Measurements from ENCODE around the gene AMOTL2. TPM values are rescaled to one million over a fixed set of nuclear protein-coding genes. Genes with fewer than 3 reads are reported as not detected.

The AMOTL2 gene
- total and polyA plus RNA-seq, 8 donors: 23.8 to 106 (median 47.6) TPM

DNA sequence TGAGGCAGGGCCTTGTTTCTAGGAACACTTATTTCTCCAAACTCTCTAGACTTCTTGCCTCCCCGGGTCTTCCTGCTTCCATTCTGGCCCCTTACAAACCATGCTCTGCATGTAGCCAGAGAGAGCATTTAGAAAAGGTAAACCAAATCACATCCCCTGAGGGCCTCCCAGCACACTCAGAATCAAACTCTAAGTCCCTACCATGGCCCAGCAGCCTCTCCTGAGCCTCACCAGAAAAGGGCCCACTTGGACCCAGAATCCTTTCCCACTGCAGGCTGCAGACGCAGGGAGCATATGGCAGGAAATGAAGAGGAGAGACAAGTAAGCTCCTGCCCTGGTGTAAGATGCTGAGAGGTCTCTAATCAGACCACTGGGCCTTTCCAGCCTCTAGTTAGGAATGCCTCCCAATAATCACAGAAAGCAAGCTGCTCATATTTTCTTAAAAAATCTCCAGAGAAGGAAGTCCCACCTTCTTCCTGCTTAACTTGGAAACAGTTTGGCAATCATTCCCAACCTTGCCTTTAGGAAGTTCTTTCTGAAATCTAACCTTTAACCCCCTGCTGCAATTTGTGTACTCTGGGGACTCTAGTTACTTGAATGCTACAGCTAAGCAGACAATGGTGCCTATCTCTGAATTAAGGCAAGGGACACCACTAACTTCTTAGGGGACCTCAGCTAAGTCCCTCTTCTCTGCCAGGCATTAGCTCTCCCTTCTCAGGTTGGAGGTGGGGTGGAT, 4.2 kb downstream of the AMOTL2 start:
- H3K9me3 ChIP-seq: no peaks in the 10 kb centered on the region
- peaks cover 0 to 25% of the 10 kb centered on the region in 2 donors for H3K27me3 ChIP-seq
- TF ChIP-seq, protein P1, sequence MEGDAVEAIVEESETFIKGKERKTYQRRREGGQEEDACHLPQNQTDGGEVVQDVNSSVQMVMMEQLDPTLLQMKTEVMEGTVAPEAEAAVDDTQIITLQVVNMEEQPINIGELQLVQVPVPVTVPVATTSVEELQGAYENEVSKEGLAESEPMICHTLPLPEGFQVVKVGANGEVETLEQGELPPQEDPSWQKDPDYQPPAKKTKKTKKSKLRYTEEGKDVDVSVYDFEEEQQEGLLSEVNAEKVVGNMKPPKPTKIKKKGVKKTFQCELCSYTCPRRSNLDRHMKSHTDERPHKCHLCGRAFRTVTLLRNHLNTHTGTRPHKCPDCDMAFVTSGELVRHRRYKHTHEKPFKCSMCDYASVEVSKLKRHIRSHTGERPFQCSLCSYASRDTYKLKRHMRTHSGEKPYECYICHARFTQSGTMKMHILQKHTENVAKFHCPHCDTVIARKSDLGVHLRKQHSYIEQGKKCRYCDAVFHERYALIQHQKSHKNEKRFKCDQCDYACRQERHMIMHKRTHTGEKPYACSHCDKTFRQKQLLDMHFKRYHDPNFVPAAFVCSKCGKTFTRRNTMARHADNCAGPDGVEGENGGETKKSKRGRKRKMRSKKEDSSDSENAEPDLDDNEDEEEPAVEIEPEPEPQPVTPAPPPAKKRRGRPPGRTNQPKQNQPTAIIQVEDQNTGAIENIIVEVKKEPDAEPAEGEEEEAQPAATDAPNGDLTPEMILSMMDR (IDR thresholded peaks at IDR 0.05): no peak
- H3K27ac ChIP-seq: peak overlapping the region; percentile 56 to 63
- DNase-seq (no peak), ATAC-seq (no peak)
- H3K36me3 ChIP-seq: peaks cover 0 to 61% of the 10 kb centered on the region in 2 donors
- intact Hi-C loops (cut with DNase I): loop anchor here in 1 of 2 donors (5.0 to 10.0 kb wide), 2 partner anchors 58 to 105 kb away; no protein-coding TSS in a partner anchor
- H3K4me1 ChIP-seq: peaks cover 59 to 74% of the 10 kb centered on the region in 2 donors
- peak overlapping the region in 1 of 2 donors; percentile 64 for H3K4me3 ChIP-seq

DNA sequence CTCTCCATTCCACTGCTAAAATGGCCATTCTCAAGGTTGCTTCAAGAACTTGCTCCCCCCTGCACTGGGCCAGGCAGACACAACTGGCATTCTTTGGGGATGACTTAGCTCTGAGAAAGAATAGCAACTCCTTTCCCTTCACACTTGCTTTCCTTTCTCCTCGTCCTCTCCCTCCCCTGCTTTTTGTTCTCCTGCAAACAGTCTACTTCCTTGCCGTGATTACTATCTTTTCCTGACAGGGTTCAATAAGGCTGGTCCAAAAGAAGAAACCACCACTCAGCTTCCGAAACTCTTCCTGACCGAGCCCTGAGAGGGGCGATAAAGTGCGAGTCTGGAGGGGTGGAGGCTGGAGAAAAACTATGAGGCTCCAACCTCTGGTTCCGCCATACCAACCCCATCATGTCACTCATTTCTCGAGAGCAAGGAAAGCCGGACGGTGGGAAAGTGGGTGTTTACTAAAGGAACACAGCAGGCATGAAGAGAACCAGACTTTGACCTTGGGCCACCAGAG, 5.0 kb downstream of the AMOTL2 start:
- peaks cover 64 to 76% of the 10 kb centered on the region in 2 donors for H3K4me1 ChIP-seq
- H3K27me3 ChIP-seq: peaks cover 0 to 24% of the 10 kb centered on the region in 2 donors
- no peaks in the 10 kb centered on the region for H3K9me3 ChIP-seq
- peaks cover 0 to 61% of the 10 kb centered on the region in 2 donors for H3K36me3 ChIP-seq
- intact Hi-C loops (cut with DNase I): no loop called here
- TF ChIP-seq, protein P1 (IDR thresholded peaks at IDR 0.05): no peak
- no peak for ATAC-seq
- H3K4me3 ChIP-seq: no peak overlapping the region
- no peak for DNase-seq
- peak overlapping the region; percentile 56 to 63 for H3K27ac ChIP-seq

DNA sequence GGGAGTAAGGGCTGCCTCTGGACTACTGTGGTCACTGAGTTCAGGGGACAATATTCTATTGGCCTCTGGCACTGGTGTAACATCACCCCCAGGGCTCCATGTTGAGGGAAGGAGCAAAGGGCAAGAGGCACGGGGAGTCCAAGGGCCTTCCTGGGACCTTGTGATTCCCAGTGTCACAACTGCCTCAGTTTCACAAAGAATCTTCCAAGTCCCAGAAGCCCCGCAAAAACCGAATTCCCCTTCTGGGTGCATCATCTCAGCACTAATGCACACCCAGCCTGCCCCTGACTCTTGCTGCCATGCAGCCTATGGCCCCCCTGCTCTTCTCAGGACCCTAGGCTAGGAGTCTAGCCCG, 5.5 kb downstream of the AMOTL2 start:
- intact Hi-C loops (cut with DNase I): no loop called here
- peak overlapping the region; percentile 53 to 56 for H3K27ac ChIP-seq
- H3K9me3 ChIP-seq: no peaks in the 10 kb centered on the region
- peaks cover 67 to 81% of the 10 kb centered on the region in 2 donors for H3K4me1 ChIP-seq
- TF ChIP-seq, protein P1 (IDR thresholded peaks at IDR 0.05): no peak
- H3K36me3 ChIP-seq: peaks cover 0 to 63% of the 10 kb centered on the region in 2 donors
- no peak for ATAC-seq
- DNase-seq: no peak
- peaks cover 0 to 24% of the 10 kb centered on the region in 2 donors for H3K27me3 ChIP-seq
- no peak overlapping the region for H3K4me3 ChIP-seq

DNA sequence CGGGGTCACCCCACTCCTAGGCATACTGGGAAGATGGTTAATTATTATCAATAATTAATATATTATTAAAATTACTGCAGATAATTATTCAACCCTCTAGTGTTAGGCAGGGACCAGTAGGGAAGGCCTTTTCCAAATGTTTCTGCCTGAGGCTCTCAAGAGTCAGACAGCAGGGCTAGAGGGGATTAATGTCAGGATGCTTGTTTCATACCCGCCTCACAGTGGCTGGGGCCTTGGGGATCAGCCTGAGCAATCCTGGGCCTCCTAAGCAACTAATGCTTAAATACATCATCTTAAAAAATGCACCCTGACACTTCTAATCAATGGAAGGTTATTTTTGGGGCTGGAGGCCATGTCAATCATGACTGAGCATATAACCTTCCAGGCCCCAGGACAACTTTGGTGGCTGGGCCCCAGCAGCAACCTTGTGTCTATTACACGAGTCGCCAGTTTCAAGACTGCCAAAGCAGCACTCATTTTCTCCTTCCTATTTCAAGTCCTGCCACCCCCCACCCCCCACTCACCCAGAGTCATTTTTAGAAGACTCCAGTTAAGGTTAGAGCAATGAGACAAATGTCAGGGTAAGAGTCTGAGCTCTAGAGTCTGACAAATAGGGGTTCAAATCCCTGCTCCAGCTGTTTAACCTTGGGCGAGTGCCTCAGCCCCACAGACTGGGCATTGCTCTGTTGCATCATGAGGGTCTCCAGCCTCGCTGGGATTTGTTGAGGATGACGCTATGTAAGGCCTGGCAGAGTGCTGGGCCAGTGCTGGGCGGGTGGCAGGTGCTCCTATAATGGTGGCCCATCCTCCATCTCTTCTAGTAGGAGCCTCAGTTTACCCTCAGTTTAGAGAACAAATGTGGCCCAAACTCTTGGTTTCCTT, 6.1 kb downstream of the AMOTL2 start:
- Histone ChIP-seq H3K4me3 (no peak overlapping the region), H3K36me3 (peaks cover 0 to 68% of the 10 kb centered on the region in 2 donors), H3K27ac (peak overlapping the region; percentile 53 to 56), H3K27me3 (peaks cover 0 to 24% of the 10 kb centered on the region in 2 donors), H3K9me3 (no peaks in the 10 kb centered on the region), H3K4me1 (peaks cover 73 to 88% of the 10 kb centered on the region in 2 donors)
- intact Hi-C loops (cut with DNase I): no loop called here
- TF ChIP-seq, protein P1 (IDR thresholded peaks at IDR 0.05): no peak
- DNase-seq: no peak
- ATAC-seq: no peak

All from left lung (tissue), 10 donors.